Hepatic stellate cell (primary cell): Measurements from ENCODE around the gene CCDC187.
"Not testable (repeated sequence)": the region's sequence is repeated elsewhere in the genome, so short reads cannot be mapped to it uniquely, and the experiment has no call there.

ENCODE experiments used
- DNase-seq: peaks from one replicate; pipeline ENCODE4 v3.0.0; 2011; ENCODE audit warnings: low spot score

Gene CCDC187

GRCh38 chr9:136326761-136327303 is 22.9 kb upstream of the CCDC187 start:
- DNase-seq: no peak

GRCh38 chr9:136326061-136326760 is 22.3 kb upstream of the CCDC187 start:
- DNase-seq: peak; percentile 98

GRCh38 chr9:136325358-136325757 is 21.5 kb upstream of the CCDC187 start:
- DNase-seq: no peak

GRCh38 chr9:136324501-136325300 is 20.8 kb upstream of the CCDC187 start:
- no peak for DNase-seq

GRCh38 chr9:136323371-136323789 is 19.5 kb upstream of the CCDC187 start:
- no peak for DNase-seq

- no peak for DNase-seq
These were observed 18.9 kb upstream of the CCDC187 start for GRCh38 chr9:136322756-136323330.

- no peak for DNase-seq
These were observed 17.7 kb upstream of the CCDC187 start for GRCh38 chr9:136321561-136321960.

- not testable (repeated sequence) for DNase-seq
These were observed 17.1 kb upstream of the CCDC187 start for GRCh38 chr9:136320972-136321371.

- not testable (repeated sequence) for DNase-seq
These were observed 16.1 kb upstream of the CCDC187 start for GRCh38 chr9:136319955-136320354.

GRCh38 chr9:136319244-136319643 is 15.3 kb upstream of the CCDC187 start:
- DNase-seq: not testable (repeated sequence)

- DNase-seq: no peak
These were observed 14.9 kb upstream of the CCDC187 start for GRCh38 chr9:136318776-136319241.

GRCh38 chr9:136318111-136318775 is 14.3 kb upstream of the CCDC187 start:
- no peak for DNase-seq

GRCh38 chr9:136317695-136318094 is 13.8 kb upstream of the CCDC187 start:
- DNase-seq: no peak

GRCh38 chr9:136316896-136317676 is 13.2 kb upstream of the CCDC187 start:
- DNase-seq: no peak

- DNase-seq: no peak
These were observed 12.4 kb upstream of the CCDC187 start for GRCh38 chr9:136316271-136316751.

- no peak for DNase-seq
These were observed 11.1 kb upstream of the CCDC187 start for GRCh38 chr9:136314944-136315343.

- DNase-seq: no peak
These were observed 10.1 kb upstream of the CCDC187 start for GRCh38 chr9:136314056-136314416.

- no peak for DNase-seq
These were observed 9.5 kb upstream of the CCDC187 start for GRCh38 chr9:136313111-136314055.

- peak; percentile 89 for DNase-seq
These were observed 8.5 kb upstream of the CCDC187 start for GRCh38 chr9:136312436-136312835.

- DNase-seq: no peak
These were observed 8.1 kb upstream of the CCDC187 start for GRCh38 chr9:136312009-136312375.
